SK-MEL-5 (cell line): ENCODE data around the gene TIMELESS. TPM values are rescaled to one million over a fixed set of nuclear protein-coding genes. Genes with fewer than 3 reads are reported as not detected.

Experiments
- DNase-seq: peaks from one replicate; pipeline ENCODE4 v3.0.0-alpha.2; 2016; ENCODE audit warnings: low read depth, low spot score
- in situ Hi-C: cut with HindIII; loops from 2 replicates; pipeline ENCODE4 v1.10.0; 2016; ENCODE audit warnings: low sequenced_read_pairs, high pct_unique_total_duplicates, low pct_unique_long_range_greater_than_20kb
- total RNA-seq: library from RNA; depleted of rRNA; stranded (reverse); fragments of >200 nt; shearing (Covaris generic); gene quantifications from 2 replicates; pipeline ENCODE4 v1.2.3, GENCODE V29; 2014; rRNA removed

TIMELESS gene
- total RNA-seq, 1 experiment from 2014 or later: 7.7 TPM

- in situ Hi-C loops: no loop called here
Measured at GRCh38 chr12:56377989-56378316, 71.3 kb downstream of the TIMELESS start.

GRCh38 chr12:56377310-56377988, 71.8 kb downstream of the TIMELESS start:
- in situ Hi-C loops: no loop called here
- DNase-seq: peak; percentile 45

More at GRCh38 chr12:56377989-56378316, 71.3 kb downstream of the TIMELESS start:
- DNase-seq: no peak

GRCh38 chr12:56375598-56376434, 73.4 kb downstream of the TIMELESS start:
- DNase-seq: no peak
- in situ Hi-C loops: no loop called here

- in situ Hi-C loops: no loop called here
- no peak for DNase-seq
Measured at GRCh38 chr12:56374726-56375597, 74.3 kb downstream of the TIMELESS start.

- in situ Hi-C loops: no loop called here
- DNase-seq: no peak
Measured at GRCh38 chr12:56373515-56373914, 75.7 kb downstream of the TIMELESS start.

GRCh38 chr12:56366948-56367347, 82.3 kb downstream of the TIMELESS start:
- no peak for DNase-seq
- in situ Hi-C loops: no loop called here

Other genes starting within 250 kb of the TIMELESS start
- 47.7 and 48.9 TPM in 2 replicates for gene RNF41, start 227.5 kb downstream of the TIMELESS start, total RNA-seq
- gene NABP2, start 225.1 kb downstream of the TIMELESS start, total RNA-seq: 37.8 and 47.5 TPM in 2 replicates
- not detected in 2 replicates for gene SLC39A5, start 219.4 kb downstream of the TIMELESS start, total RNA-seq
- gene ANKRD52, start 191.0 kb downstream of the TIMELESS start, total RNA-seq: 13.5 and 14.7 TPM in 2 replicates
- gene COQ10A, start 182.5 kb downstream of the TIMELESS start, total RNA-seq: 16.4 and 18.4 TPM in 2 replicates
- gene CS, start 149.1 kb downstream of the TIMELESS start, total RNA-seq: 110 and 119 TPM in 2 replicates
- 311 and 316 TPM in 2 replicates for gene CNPY2, start 133.4 kb downstream of the TIMELESS start, total RNA-seq
- gene PAN2, start 115.4 kb downstream of the TIMELESS start, total RNA-seq: 32.5 and 50.6 TPM in 2 replicates
- 0.34 TPM in 1 of 2 replicates, not detected in the other for gene IL23A, start 110.5 kb downstream of the TIMELESS start, total RNA-seq
- gene STAT2, start 89.3 kb downstream of the TIMELESS start, total RNA-seq: 131 and 139 TPM in 2 replicates
- gene APOF, start 86.6 kb downstream of the TIMELESS start, total RNA-seq: not detected in 2 replicates
- gene MIP, start 5.2 kb upstream of the TIMELESS start, total RNA-seq: not detected in 2 replicates
- gene SPRYD4, start 19.2 kb upstream of the TIMELESS start, total RNA-seq: 4.5 and 4.8 TPM in 2 replicates
- gene GLS2, start 38.7 kb upstream of the TIMELESS start, total RNA-seq: not detected in 2 replicates
- 4.9 and 6.0 TPM in 2 replicates for gene RBMS2, start 72.4 kb upstream of the TIMELESS start, total RNA-seq
- 15.4 and 27.9 TPM in 2 replicates for gene BAZ2A, start 180.9 kb upstream of the TIMELESS start, total RNA-seq
- 1,074 and 1,136 TPM in 2 replicates for gene ATP5F1B, start 196.6 kb upstream of the TIMELESS start, total RNA-seq
- gene PTGES3, start 238.9 kb upstream of the TIMELESS start, total RNA-seq: 89.1 and 98.9 TPM in 2 replicates